ENCODE results near the gene CEP250.

DNA sequence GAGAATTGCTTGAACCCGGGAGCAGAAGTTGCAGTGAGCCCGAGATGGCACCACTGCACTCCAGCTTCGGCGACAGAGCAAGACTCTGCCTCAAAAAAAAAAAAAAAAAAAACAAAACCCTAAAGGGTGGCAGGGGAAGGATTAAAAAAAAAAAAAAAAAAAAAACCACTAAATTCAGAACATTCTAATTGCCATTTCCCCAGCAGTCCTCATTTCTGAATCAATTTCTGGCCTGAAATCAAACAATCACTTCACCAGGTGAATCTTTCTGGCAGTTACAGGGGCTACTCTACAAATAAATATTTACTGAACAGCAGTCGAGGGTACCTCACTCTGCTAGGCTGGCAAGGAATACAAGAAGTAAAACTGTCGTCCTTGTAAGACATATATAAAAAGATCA is 44.8 kb upstream of the CEP250 start:
- TF ChIP-seq ZNF274 (IDR thresholded peaks at IDR 0.05; ENCODE audit: low read depth, low read length): no peak
- TF ChIP-seq EZH2phosphoT487 (IDR thresholded peaks at IDR 0.05; ENCODE audit: borderline replicate concordance): no peak
- no peak for TF ChIP-seq EGR1 (IDR thresholded peaks at IDR 0.05; ENCODE audit: low read depth)
- TF ChIP-seq, protein P1, sequence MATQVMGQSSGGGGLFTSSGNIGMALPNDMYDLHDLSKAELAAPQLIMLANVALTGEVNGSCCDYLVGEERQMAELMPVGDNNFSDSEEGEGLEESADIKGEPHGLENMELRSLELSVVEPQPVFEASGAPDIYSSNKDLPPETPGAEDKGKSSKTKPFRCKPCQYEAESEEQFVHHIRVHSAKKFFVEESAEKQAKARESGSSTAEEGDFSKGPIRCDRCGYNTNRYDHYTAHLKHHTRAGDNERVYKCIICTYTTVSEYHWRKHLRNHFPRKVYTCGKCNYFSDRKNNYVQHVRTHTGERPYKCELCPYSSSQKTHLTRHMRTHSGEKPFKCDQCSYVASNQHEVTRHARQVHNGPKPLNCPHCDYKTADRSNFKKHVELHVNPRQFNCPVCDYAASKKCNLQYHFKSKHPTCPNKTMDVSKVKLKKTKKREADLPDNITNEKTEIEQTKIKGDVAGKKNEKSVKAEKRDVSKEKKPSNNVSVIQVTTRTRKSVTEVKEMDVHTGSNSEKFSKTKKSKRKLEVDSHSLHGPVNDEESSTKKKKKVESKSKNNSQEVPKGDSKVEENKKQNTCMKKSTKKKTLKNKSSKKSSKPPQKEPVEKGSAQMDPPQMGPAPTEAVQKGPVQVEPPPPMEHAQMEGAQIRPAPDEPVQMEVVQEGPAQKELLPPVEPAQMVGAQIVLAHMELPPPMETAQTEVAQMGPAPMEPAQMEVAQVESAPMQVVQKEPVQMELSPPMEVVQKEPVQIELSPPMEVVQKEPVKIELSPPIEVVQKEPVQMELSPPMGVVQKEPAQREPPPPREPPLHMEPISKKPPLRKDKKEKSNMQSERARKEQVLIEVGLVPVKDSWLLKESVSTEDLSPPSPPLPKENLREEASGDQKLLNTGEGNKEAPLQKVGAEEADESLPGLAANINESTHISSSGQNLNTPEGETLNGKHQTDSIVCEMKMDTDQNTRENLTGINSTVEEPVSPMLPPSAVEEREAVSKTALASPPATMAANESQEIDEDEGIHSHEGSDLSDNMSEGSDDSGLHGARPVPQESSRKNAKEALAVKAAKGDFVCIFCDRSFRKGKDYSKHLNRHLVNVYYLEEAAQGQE (IDR thresholded peaks at IDR 0.05; ENCODE audit: low read depth): no peak
- TF ChIP-seq ZFX (IDR thresholded peaks at IDR 0.05): no peak
- TF ChIP-seq CTCF (IDR thresholded peaks at IDR 0.05 in 2 of 3, conservative IDR thresholded peaks at IDR 0.05 in 1 of 3; ENCODE audit: borderline replicate concordance in 1 of 3, insufficient read depth in 1 of 3, low read depth in 2 of 3, low read length in 2 of 3): no peak
- TF ChIP-seq, protein P2, sequence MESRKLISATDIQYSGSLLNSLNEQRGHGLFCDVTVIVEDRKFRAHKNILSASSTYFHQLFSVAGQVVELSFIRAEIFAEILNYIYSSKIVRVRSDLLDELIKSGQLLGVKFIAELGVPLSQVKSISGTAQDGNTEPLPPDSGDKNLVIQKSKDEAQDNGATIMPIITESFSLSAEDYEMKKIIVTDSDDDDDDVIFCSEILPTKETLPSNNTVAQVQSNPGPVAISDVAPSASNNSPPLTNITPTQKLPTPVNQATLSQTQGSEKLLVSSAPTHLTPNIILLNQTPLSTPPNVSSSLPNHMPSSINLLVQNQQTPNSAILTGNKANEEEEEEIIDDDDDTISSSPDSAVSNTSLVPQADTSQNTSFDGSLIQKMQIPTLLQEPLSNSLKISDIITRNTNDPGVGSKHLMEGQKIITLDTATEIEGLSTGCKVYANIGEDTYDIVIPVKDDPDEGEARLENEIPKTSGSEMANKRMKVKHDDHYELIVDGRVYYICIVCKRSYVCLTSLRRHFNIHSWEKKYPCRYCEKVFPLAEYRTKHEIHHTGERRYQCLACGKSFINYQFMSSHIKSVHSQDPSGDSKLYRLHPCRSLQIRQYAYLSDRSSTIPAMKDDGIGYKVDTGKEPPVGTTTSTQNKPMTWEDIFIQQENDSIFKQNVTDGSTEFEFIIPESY (IDR thresholded peaks at IDR 0.05; ENCODE audit: extremely low read depth, insufficient replicate concordance, low read length): no peak
- no peak for TF ChIP-seq POLR2AphosphoS5 (IDR thresholded peaks at IDR 0.05; ENCODE audit: low read depth, low read length)
- TF ChIP-seq YY1 (IDR thresholded peaks at IDR 0.05; ENCODE audit: extremely low read depth, insufficient replicate concordance, low read depth, low read length): no peak
- TF ChIP-seq SIN3A (IDR thresholded peaks at IDR 0.05; ENCODE audit: low read depth): no peak
- TF ChIP-seq POLR2A (IDR thresholded peaks at IDR 0.05; ENCODE audit: borderline replicate concordance, extremely low read depth, insufficient read depth, insufficient read length): no peak
- TF ChIP-seq, protein P3, sequence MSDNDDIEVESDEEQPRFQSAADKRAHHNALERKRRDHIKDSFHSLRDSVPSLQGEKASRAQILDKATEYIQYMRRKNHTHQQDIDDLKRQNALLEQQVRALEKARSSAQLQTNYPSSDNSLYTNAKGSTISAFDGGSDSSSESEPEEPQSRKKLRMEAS (IDR thresholded peaks at IDR 0.05): no peak

All from HCT116 (cell line).